CD14-positive monocyte (primary cell): Measurements from ENCODE around the gene GAD2. TPM values are rescaled to one million over a fixed set of nuclear protein-coding genes. Genes with fewer than 3 reads are reported as not detected.

ENCODE experiments used
- DNase-seq, 3 donors: peaks; one replicate each; pipeline ENCODE4 v3.0.0-alpha.2; 2011 to 2022
- H2AFZ ChIP-seq: 2 replicates; pipeline ENCODE4 v1.6.0; 2012; ENCODE audit warnings: mild to moderate bottlenecking, low read depth, low read length, inconsistent platforms; ENCODE audit not compliant: insufficient read depth, poor library complexity, severe bottlenecking
- H3K27ac ChIP-seq, 2 donors: 1 replicate in 1 of 2; 2 replicates in 1 of 2; pipeline ENCODE4 v1.5.1; 2012 to 2013; ENCODE audit warnings: low read length in 2 of 2, control low read depth in 1 of 2, inconsistent platforms in 1 of 2, low read depth in 1 of 2, mild to moderate bottlenecking in 1 of 2
- H3K27me3 ChIP-seq, 2 donors: one replicate each; pipeline versions ENCODE4 v1.6.0 to v1.6.1; 2011 to 2013; ENCODE audit warnings: low read length in 2 of 2; ENCODE audit not compliant: control insufficient read depth in 2 of 2, insufficient read depth in 2 of 2
- H3K36me3 ChIP-seq, 2 donors: replicated peaks in 1 of 2; 1 replicate in 1 of 2; 2 replicates in 1 of 2; pipeline versions ENCODE4 v1.5.1 to v1.6.1; 2012 to 2013; ENCODE audit warnings: low read length in 2 of 2, control low read depth in 1 of 2, inconsistent platforms in 1 of 2, mild to moderate bottlenecking in 1 of 2; ENCODE audit not compliant: insufficient read depth in 2 of 2, control insufficient read depth in 1 of 2
- H3K4me1 ChIP-seq, 2 donors: 1 replicate in 1 of 2; 2 replicates in 1 of 2; pipeline versions ENCODE4 v1.5.1 to v1.6.1; 2012 to 2013; ENCODE audit warnings: low read length in 2 of 2, control low read depth in 1 of 2, inconsistent platforms in 1 of 2, mild to moderate bottlenecking in 1 of 2, moderate library complexity in 1 of 2; ENCODE audit not compliant: insufficient read depth in 2 of 2, control insufficient read depth in 1 of 2
- H3K4me2 ChIP-seq: replicated peaks from 2 replicates; pipeline ENCODE3; 2012; ENCODE audit warnings: low read length, moderate library complexity, mild to moderate bottlenecking; ENCODE audit not compliant: poor library complexity, severe bottlenecking; ENCODE audit errors: extremely low read depth
- H3K4me3 ChIP-seq, 3 experiments: fragments of 200-600 bp in 1 of 3; sonication (generic) in 1 of 3; replicated peaks in 1 of 3; 1 replicate in 2 of 3; 2 replicates in 1 of 3; pipeline ENCODE4 v1.5.1; 2011 to 2013; ENCODE audit warnings: low read length in 3 of 3, mild to moderate bottlenecking in 3 of 3, control low read depth in 2 of 3, low read depth in 2 of 3, inconsistent platforms in 1 of 3, moderate library complexity in 1 of 3
- H3K79me2 ChIP-seq: 2 replicates; pipeline ENCODE4 v1.6.0; 2012; ENCODE audit warnings: mild to moderate bottlenecking, control low read depth, inconsistent platforms, low read length, moderate library complexity; ENCODE audit not compliant: insufficient read depth
- H3K9ac ChIP-seq: 2 replicates; pipeline ENCODE4 v1.6.0; 2017; ENCODE audit warnings: low read length, mild to moderate bottlenecking; ENCODE audit not compliant: insufficient read depth, poor library complexity, severe bottlenecking
- H3K9me3 ChIP-seq, 2 donors: replicated peaks in 1 of 2; 1 replicate in 1 of 2; 2 replicates in 1 of 2; pipeline versions ENCODE4 v1.5.1 to v1.6.1; 2012 to 2013; ENCODE audit warnings: low read length in 2 of 2, control low read depth in 1 of 2; ENCODE audit not compliant: control insufficient read depth in 1 of 2, insufficient read depth in 1 of 2
- H4K20me1 ChIP-seq: 2 replicates; pipeline ENCODE4 v1.6.0; 2012; ENCODE audit warnings: mild to moderate bottlenecking, low read length, control low read depth, moderate library complexity; ENCODE audit not compliant: insufficient read depth
- H3K27ac Mint-ChIP-seq, 7 donors: one replicate each; pipeline ENCODE4 v1.8.0; 2020; ENCODE audit warnings: mild to moderate bottlenecking in 7 of 7, mixed read lengths in 7 of 7, moderate library complexity in 6 of 7, inconsistent platforms in 2 of 7
- H3K27me3 Mint-ChIP-seq, 3 donors: one replicate each; pipeline ENCODE4 v1.8.0; 2021 to 2022; ENCODE audit warnings: low read depth in 3 of 3, mild to moderate bottlenecking in 3 of 3, mixed read lengths in 3 of 3, moderate library complexity in 3 of 3, inconsistent platforms in 1 of 3
- H3K36me3 Mint-ChIP-seq, 2 donors: one replicate each; pipeline ENCODE4 v1.8.0; 2020; ENCODE audit warnings: mixed read lengths in 2 of 2, inconsistent platforms in 1 of 2, mild to moderate bottlenecking in 1 of 2
- H3K4me1 Mint-ChIP-seq: one replicate; pipeline ENCODE4 v1.8.0; 2020; ENCODE audit warnings: mild to moderate bottlenecking, mixed read lengths
- H3K4me3 Mint-ChIP-seq, 2 donors: one replicate each; pipeline ENCODE4 v1.8.0; 2020; ENCODE audit warnings: mild to moderate bottlenecking in 2 of 2, mixed read lengths in 2 of 2, moderate library complexity in 1 of 2
- H3K9me3 Mint-ChIP-seq, 7 donors: one replicate each; pipeline ENCODE4 v1.8.0; 2020 to 2022; ENCODE audit warnings: mixed read lengths in 7 of 7, mild to moderate bottlenecking in 6 of 7, moderate library complexity in 6 of 7, inconsistent platforms in 2 of 7
- CTCF ChIP-seq: fragments of 200-600 bp; IDR thresholded peaks from one replicate; pipeline ENCODE4 v1.8.0; 2022; ENCODE audit warnings: antibody characterized with exemption, mild to moderate bottlenecking
- WGBS: methylation state at CpG from one replicate; pipeline ENCODE4 v1.1.5; 2013; ENCODE audit warnings: missing lambda C conversion rate; ENCODE audit not compliant: insufficient coverage; 5-methylcytosine and 5-hydroxymethylcytosine counted together
- intact Hi-C, 2 donors: fragments of 100-400 bp; cut with micrococcal nuclease; formaldehyde crosslinking; loops; one replicate each; pipeline versions ENCODE4 v1.15.0 to v1.15.1; 2023
- polyA plus RNA-seq, 3 donors: library from polyadenylated mRNA; depleted of rRNA in 1 of 3; unstranded in 2 of 3; stranded (reverse) in 1 of 3; fragments of 300-500 nt in 2 of 3; fragments of >200 nt in 1 of 3; fragmentation: Illumina TruSeq in 2 of 3; gene quantifications; 1 replicate in 2 of 3; 2 replicates in 1 of 3; pipeline ENCODE4 v1.2.3, GENCODE V29; 2012 to 2021

Gene GAD2
- polyA plus RNA-seq, 3 donors, result not detected

GRCh38 chr10:26243351-26243720, 26.8 kb downstream of the GAD2 start:
- Mint-ChIP-seq H3K4me3 (no peak overlapping the region), H3K36me3 (no peaks in the 10 kb centered on the region), H3K9me3 (peaks cover 0 to 3% (median 0%) of the 10 kb centered on the region in 7 donors), H3K27me3 (peaks cover 3 to 17% (median 10%) of the 10 kb centered on the region in 3 donors), H3K27ac (no peak overlapping the region), H3K4me1 (no peaks in the 10 kb centered on the region)
- no peaks in the 10 kb centered on the region for H4K20me1 ChIP-seq
- no peak overlapping the region for H3K4me2 ChIP-seq
- no peaks in the 10 kb centered on the region for H3K4me1 ChIP-seq
- no peak overlapping the region for H3K9ac ChIP-seq
- TF ChIP-seq CTCF, result no peak
- WGBS, result 57% methylated on average over 4 of the region's 5 CpGs
- H3K36me3 ChIP-seq, result no peaks in the 10 kb centered on the region
- H3K27ac ChIP-seq, result no peak overlapping the region
- no peak for DNase-seq
- no peaks in the 10 kb centered on the region for H3K79me2 ChIP-seq
- H3K9me3 ChIP-seq, result no peaks in the 10 kb centered on the region
- intact Hi-C loops, result no loop called here
- no peak overlapping the region for H2AFZ ChIP-seq
- H3K4me3 ChIP-seq, result no peak overlapping the region
- H3K27me3 ChIP-seq, result peaks cover 0 to 6% of the 10 kb centered on the region in 2 donors

- WGBS, result 88% methylated on average over 3 of the region's 6 CpGs
Measured at GRCh38 chr10:26249681-26250080, 33.1 kb downstream of the GAD2 start.

More at GRCh38 chr10:26249681-26250080, 33.1 kb downstream of the GAD2 start:
- no peaks in the 10 kb centered on the region for H3K9me3 ChIP-seq
- H3K9ac ChIP-seq, result no peak overlapping the region
- no peak overlapping the region for H2AFZ ChIP-seq
- H3K4me3 Mint-ChIP-seq, result no peak overlapping the region
- no peaks in the 10 kb centered on the region for H3K4me1 Mint-ChIP-seq
- no peak overlapping the region for H3K27ac ChIP-seq
- H3K9me3 Mint-ChIP-seq, result peaks cover 0 to 5% (median 0%) of the 10 kb centered on the region in 7 donors
- no peaks in the 10 kb centered on the region for H3K36me3 Mint-ChIP-seq
- no peak overlapping the region for H3K27ac Mint-ChIP-seq
- TF ChIP-seq CTCF, result no peak
- H4K20me1 ChIP-seq, result no peaks in the 10 kb centered on the region
- peaks cover 5 to 10% (median 10%) of the 10 kb centered on the region in 3 donors for H3K27me3 Mint-ChIP-seq
- no peaks in the 10 kb centered on the region for H3K27me3 ChIP-seq
- no peak for DNase-seq
- intact Hi-C loops, result no loop called here
- no peaks in the 10 kb centered on the region for H3K79me2 ChIP-seq
- H3K36me3 ChIP-seq, result no peaks in the 10 kb centered on the region
- no peak overlapping the region for H3K4me3 ChIP-seq
- H3K4me2 ChIP-seq, result no peak overlapping the region
- H3K4me1 ChIP-seq, result no peaks in the 10 kb centered on the region
